ENCODE data around the gene KNSTRN. TPM values are rescaled to one million over a fixed set of nuclear protein-coding genes. Genes with fewer than 3 reads are reported as not detected.

The KNSTRN gene
- total RNA-seq, 1 donor from 2014 or later: 152 TPM

DNA sequence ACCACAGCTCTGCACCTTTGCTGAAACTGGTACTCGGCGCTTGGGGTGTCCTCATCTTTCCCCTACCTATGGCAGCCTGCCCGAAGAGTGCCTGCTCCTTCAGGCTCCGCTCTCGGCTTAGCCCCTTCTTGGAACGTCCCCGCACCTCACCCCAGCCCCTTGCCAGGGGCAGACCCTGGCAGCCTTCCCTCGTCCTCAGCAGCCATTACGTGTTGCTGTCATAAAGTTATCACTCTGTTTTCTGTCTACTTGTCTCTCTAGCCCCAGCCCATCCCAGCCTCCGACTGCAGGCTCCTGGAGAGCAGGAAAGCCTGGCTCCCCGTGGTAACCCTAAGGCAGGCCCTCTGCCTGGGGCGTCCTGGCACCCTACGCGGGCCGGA, 53.2 kb downstream of the KNSTRN start:
- Histone ChIP-seq H2AFZ (replicated peaks) (peak overlapping the region; percentile 75), H3K4me3 (peak overlapping the region; percentile 64), H3K9me3 (ENCODE audit: low read depth) (no peaks in the 10 kb centered on the region), H3K27ac (no peak overlapping the region), H3K27me3 (peaks cover 74% of the 10 kb centered on the region), H3K36me3 (no peaks in the 10 kb centered on the region), H3K4me2 (peak overlapping the region; percentile 89), H4K20me1 (ENCODE audit: low read depth) (no peaks in the 10 kb centered on the region), H3K4me1 (peaks cover 36% of the 10 kb centered on the region), H3F3A (ENCODE audit: low read depth) (peaks cover 22% of the 10 kb centered on the region), H3K79me2 (ENCODE audit: low read depth) (no peaks in the 10 kb centered on the region), H3K9ac (no peak overlapping the region)
- peaks cover 65% of the 10 kb centered on the region for H3K27me3 Mint-ChIP-seq (ENCODE audit: insufficient read depth, low read depth)
- H3K4me3 Mint-ChIP-seq: peak overlapping the region; percentile 57
- no peaks in the 10 kb centered on the region for H3K36me3 Mint-ChIP-seq
- no peaks in the 10 kb centered on the region for H3K9me3 Mint-ChIP-seq
- no peak for DNase-seq (ENCODE audit: low spot score)
- H3K4me1 Mint-ChIP-seq: peaks cover 36% of the 10 kb centered on the region
- no peak overlapping the region for H3K27ac Mint-ChIP-seq
- TF ChIP-seq EZH2phosphoT487 (IDR thresholded peaks at IDR 0.05): no peak
- peak; percentile 65 for TF ChIP-seq EZH2 (IDR thresholded peaks at IDR 0.05)
- TF ChIP-seq, protein P1, sequence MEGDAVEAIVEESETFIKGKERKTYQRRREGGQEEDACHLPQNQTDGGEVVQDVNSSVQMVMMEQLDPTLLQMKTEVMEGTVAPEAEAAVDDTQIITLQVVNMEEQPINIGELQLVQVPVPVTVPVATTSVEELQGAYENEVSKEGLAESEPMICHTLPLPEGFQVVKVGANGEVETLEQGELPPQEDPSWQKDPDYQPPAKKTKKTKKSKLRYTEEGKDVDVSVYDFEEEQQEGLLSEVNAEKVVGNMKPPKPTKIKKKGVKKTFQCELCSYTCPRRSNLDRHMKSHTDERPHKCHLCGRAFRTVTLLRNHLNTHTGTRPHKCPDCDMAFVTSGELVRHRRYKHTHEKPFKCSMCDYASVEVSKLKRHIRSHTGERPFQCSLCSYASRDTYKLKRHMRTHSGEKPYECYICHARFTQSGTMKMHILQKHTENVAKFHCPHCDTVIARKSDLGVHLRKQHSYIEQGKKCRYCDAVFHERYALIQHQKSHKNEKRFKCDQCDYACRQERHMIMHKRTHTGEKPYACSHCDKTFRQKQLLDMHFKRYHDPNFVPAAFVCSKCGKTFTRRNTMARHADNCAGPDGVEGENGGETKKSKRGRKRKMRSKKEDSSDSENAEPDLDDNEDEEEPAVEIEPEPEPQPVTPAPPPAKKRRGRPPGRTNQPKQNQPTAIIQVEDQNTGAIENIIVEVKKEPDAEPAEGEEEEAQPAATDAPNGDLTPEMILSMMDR (IDR thresholded peaks at IDR 0.05): no peak

DNA sequence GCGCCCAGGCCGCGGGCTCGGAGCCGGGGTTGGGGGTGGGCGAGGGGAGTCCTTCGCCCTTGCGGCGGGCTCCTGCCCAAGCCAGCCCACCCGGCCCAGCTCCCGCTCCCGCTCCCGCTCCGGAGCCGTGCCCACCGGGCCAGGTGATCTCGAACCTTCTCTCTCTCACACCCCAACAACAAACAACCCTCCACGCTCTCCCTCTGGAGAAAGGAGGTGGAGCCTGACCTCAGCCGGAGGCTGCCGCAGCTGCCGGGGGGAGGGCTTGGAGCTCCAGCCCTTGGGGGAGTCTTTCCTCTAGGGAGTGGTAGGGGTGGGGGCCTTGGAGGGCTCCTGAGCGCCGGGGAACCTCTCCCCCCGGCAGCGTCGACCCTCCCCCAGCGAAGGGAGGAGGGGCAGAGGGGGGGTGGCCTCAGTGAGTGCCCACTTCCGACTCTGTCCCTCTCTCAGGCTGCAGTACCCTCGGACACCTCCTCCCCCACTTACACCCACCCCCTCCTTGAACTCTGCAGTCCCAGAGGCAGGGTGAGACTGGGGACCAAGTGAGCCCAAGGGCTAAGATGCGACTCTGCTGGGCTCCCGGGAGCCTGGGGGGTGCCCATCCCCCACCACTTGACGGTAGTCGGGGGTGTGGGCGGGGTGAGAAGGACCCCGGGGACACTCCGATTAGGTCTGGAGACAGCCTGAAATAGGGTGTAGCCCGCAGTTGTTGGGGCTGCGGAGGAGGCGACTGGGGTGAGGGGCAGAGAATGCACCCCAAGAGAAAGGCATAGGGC, 53.8 kb downstream of the KNSTRN start:
- no peak overlapping the region for H3K27ac Mint-ChIP-seq
- Histone ChIP-seq H4K20me1 (ENCODE audit: low read depth) (no peaks in the 10 kb centered on the region), H3K27ac (no peak overlapping the region), H3K79me2 (ENCODE audit: low read depth) (peaks cover 3% of the 10 kb centered on the region), H3K27me3 (peaks cover 74% of the 10 kb centered on the region), H3K36me3 (no peaks in the 10 kb centered on the region), H3K4me3 (peak overlapping the region; percentile 64), H3K4me2 (peak overlapping the region; percentile 89), H3K9ac (no peak overlapping the region), H3K4me1 (peaks cover 36% of the 10 kb centered on the region), H3K9me3 (ENCODE audit: low read depth) (no peaks in the 10 kb centered on the region), H3F3A (ENCODE audit: low read depth) (peaks cover 22% of the 10 kb centered on the region), H2AFZ (replicated peaks) (peak overlapping the region; percentile 75)
- peak; percentile 45 for DNase-seq (ENCODE audit: low spot score)
- TF ChIP-seq, protein P1 (IDR thresholded peaks at IDR 0.05): no peak
- TF ChIP-seq EZH2 (IDR thresholded peaks at IDR 0.05) (peak; percentile 50), EZH2phosphoT487 (IDR thresholded peaks at IDR 0.05) (no peak)
- peak overlapping the region; percentile 79 for H3K4me3 Mint-ChIP-seq
- H3K4me1 Mint-ChIP-seq: peaks cover 35% of the 10 kb centered on the region
- peaks cover 64% of the 10 kb centered on the region for H3K27me3 Mint-ChIP-seq (ENCODE audit: insufficient read depth, low read depth)
- H3K9me3 Mint-ChIP-seq: no peaks in the 10 kb centered on the region
- H3K36me3 Mint-ChIP-seq: no peaks in the 10 kb centered on the region

DNA sequence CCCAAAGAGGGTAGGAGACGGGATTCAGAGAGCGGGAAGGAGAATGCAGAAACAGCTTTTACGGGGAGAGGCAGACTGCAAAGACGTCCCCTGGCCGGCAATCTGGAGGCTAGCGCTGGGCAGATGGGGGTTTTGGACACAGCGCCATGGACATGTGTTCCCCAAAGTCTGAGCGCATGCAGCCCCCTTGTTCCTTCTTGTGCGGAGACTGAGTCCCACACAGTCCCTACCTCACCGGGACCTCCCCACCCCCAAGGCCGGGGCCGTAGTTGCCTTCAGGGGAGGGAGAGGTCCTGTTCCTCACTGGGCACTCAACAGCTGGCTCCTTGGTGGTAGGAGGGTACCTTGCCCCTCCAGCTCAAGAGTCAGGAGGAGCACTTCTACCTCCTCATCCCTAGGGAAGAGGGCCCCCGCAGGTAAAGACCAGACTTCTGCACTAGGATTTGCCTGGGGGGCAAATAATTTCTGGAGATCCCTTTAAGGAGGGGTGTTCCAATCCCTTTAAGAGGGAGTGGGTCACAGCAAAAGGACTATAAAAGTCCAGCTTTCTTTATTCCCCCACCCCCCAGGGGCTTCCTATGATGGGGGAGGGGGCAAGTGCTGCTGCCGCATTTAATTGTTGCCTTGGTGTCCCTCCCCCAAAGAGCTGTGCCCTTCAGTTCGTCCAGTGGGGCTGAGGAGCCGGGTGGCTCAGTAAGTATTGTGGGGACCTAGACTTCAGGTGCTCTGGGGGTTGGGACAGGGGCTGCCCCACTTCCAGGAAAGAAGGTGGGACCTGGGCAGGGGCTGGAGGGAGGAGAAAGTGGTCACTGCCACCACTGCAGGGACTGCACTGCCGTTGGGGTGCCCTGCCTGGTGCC, 54.6 kb downstream of the KNSTRN start:
- peak overlapping the region; percentile 89 for H3K4me2 ChIP-seq
- Mint-ChIP-seq H3K9me3 (no peaks in the 10 kb centered on the region), H3K27ac (no peak overlapping the region), H3K36me3 (no peaks in the 10 kb centered on the region), H3K4me1 (peaks cover 35% of the 10 kb centered on the region), H3K27me3 (ENCODE audit: insufficient read depth, low read depth) (peaks cover 64% of the 10 kb centered on the region), H3K4me3 (peak overlapping the region; percentile 79)
- DNase-seq (ENCODE audit: low spot score): peak; percentile 25
- peaks cover 36% of the 10 kb centered on the region for H3K4me1 ChIP-seq
- H3K4me3 ChIP-seq: peak overlapping the region; percentile 64
- TF ChIP-seq, protein P1 (IDR thresholded peaks at IDR 0.05): no peak
- TF ChIP-seq EZH2 (IDR thresholded peaks at IDR 0.05) (no peak), EZH2phosphoT487 (IDR thresholded peaks at IDR 0.05) (peak; percentile 55)
- no peaks in the 10 kb centered on the region for H3K9me3 ChIP-seq (ENCODE audit: low read depth)
- H3K79me2 ChIP-seq (ENCODE audit: low read depth): peaks cover 10% of the 10 kb centered on the region
- H4K20me1 ChIP-seq (ENCODE audit: low read depth): peaks cover 6% of the 10 kb centered on the region
- no peaks in the 10 kb centered on the region for H3K36me3 ChIP-seq
- H3K27me3 ChIP-seq: peaks cover 74% of the 10 kb centered on the region
- H3K9ac ChIP-seq: no peak overlapping the region
- peak overlapping the region; percentile 75 for H2AFZ ChIP-seq (replicated peaks)
- H3F3A ChIP-seq (ENCODE audit: low read depth): peaks cover 22% of the 10 kb centered on the region
- H3K27ac ChIP-seq: no peak overlapping the region
